Activated B cell treated with CpG ODN at 0.5 μM for 24 hours (primary cell): ENCODE results near the gene PLEKHH3. TPM values are rescaled to one million over a fixed set of nuclear protein-coding genes. Genes with fewer than 3 reads are reported as not detected.
A peak's percentile ranks its signal among the peaks of the same experiment; 100 is the strongest.
"Not testable (repeated sequence)": the region's sequence is repeated elsewhere in the genome, so short reads cannot be mapped to it uniquely, and the experiment has no call there.

ENCODE experiments used
- ATAC-seq: fragments of 200-7000 bp; cut with Tn5 transposase; one replicate; pipeline ENCODE4 v1.10.0; 2021; ENCODE audit warnings: low read depth, mild to moderate bottlenecking, moderate library complexity
- CTCF ChIA-PET: fragments of 350-600 bp; sonication (Branson Sonifier 250); formaldehyde crosslinking; loops from one replicate; lab custom pipeline; 2021; ENCODE audit warnings: antibody characterized with exemption; lab: Charles Lee
- POLR2A ChIA-PET: fragments of 350-600 bp; sonication (Branson Sonifier 250); formaldehyde crosslinking; loops from one replicate; lab custom pipeline; 2021; ENCODE audit warnings: antibody characterized with exemption; lab: Charles Lee
- DNase-seq: peaks from one replicate; pipeline ENCODE4 v3.0.0; 2022
- H3K27ac Mint-ChIP-seq: one replicate; pipeline ENCODE4 v1.8.0; 2020; ENCODE audit warnings: mixed read lengths
- H3K27me3 Mint-ChIP-seq: one replicate; pipeline ENCODE4 v1.8.0; 2021; ENCODE audit warnings: mixed read lengths
- H3K36me3 Mint-ChIP-seq: one replicate; pipeline ENCODE4 v1.8.0; 2021; ENCODE audit warnings: low read depth, mixed read lengths
- H3K4me1 Mint-ChIP-seq: one replicate; pipeline ENCODE4 v1.8.0; 2021; ENCODE audit warnings: mixed read lengths
- H3K4me3 Mint-ChIP-seq: one replicate; pipeline ENCODE4 v1.8.0; 2020; ENCODE audit warnings: mild to moderate bottlenecking, mixed read lengths
- H3K9me3 Mint-ChIP-seq: one replicate; pipeline ENCODE4 v1.8.0; 2020; ENCODE audit warnings: mixed read lengths
- CTCF ChIP-seq: fragments of 200-600 bp; IDR thresholded peaks from one replicate; pipeline ENCODE4 v1.8.0; 2022; ENCODE audit warnings: antibody characterized with exemption, mild to moderate bottlenecking
- intact Hi-C: fragments of 100-400 bp; cut with micrococcal nuclease; formaldehyde crosslinking; loops from one replicate; pipeline ENCODE4 v1.15.1; 2024
- total RNA-seq: library from RNA; stranded (reverse); gene quantifications from 2 replicates; pipeline ENCODE4 v1.2.3, GENCODE V29; 2022

PLEKHH3 gene
- total RNA-seq, 1 donor from 2014 or later = 0.80 TPM

- intact Hi-C loops = no loop called here
- no peak for TF ChIP-seq CTCF
- peak overlapping the region; percentile 50 for H3K4me3 Mint-ChIP-seq
- DNase-seq = no peak
- peaks cover 7% of the 10 kb centered on the region for H3K27me3 Mint-ChIP-seq
- POLR2A ChIA-PET = interaction anchor here (0.5 to 2.2 kb wide), 4 partner anchors 8 to 46 kb away, joined by 3 to 7 read pairs (median 4); partner anchors contain the start of gene CNTNAP1
- no peak for ATAC-seq
- H3K36me3 Mint-ChIP-seq = peaks cover 10% of the 10 kb centered on the region
- CTCF ChIA-PET = interaction anchor here (1.0 to 1.3 kb wide), 2 partner anchors 10 to 94 kb away, joined by 3 to 5 read pairs; no protein-coding TSS in a partner anchor
- no peak overlapping the region for H3K27ac Mint-ChIP-seq
- no peaks in the 10 kb centered on the region for H3K9me3 Mint-ChIP-seq
- peaks cover 26% of the 10 kb centered on the region for H3K4me1 Mint-ChIP-seq
Measured at GRCh38 chr17:42669705-42669976, 7.2 kb downstream of the PLEKHH3 start.

GRCh38 chr17:42667088-42667951 lies 9.5 kb downstream of the PLEKHH3 start:
- Mint-ChIP-seq H3K4me1 (peaks cover 16% of the 10 kb centered on the region), H3K36me3 (peaks cover 10% of the 10 kb centered on the region), H3K27ac (no peak overlapping the region), H3K9me3 (no peaks in the 10 kb centered on the region), H3K27me3 (peaks cover 3% of the 10 kb centered on the region), H3K4me3 (no peak overlapping the region)
- POLR2A ChIA-PET = interaction anchor here (0.9 to 1.1 kb wide), 2 partner anchors 37 to 58 kb away, joined by 3 to 5 read pairs; partner anchors contain the start of gene TUBG1
- CTCF ChIA-PET = no interaction called here
- TF ChIP-seq CTCF = no peak
- intact Hi-C loops = no loop called here
- DNase-seq (no peak), ATAC-seq (no peak)

GRCh38 chr17:42666126-42666525 lies 10.7 kb downstream of the PLEKHH3 start:
- DNase-seq, H3K27me3 Mint-ChIP-seq, H3K4me1 Mint-ChIP-seq, H3K4me3 Mint-ChIP-seq, intact Hi-C loops, ATAC-seq, H3K27ac Mint-ChIP-seq, H3K9me3 Mint-ChIP-seq, CTCF ChIA-PET: not testable (repeated sequence)
- H3K36me3 Mint-ChIP-seq = peaks cover 10% of the 10 kb centered on the region
- POLR2A ChIA-PET = interaction anchor here (1.1 kb wide), 1 partner anchor 57 kb away, joined by 3 read pairs; the partner anchor contains the start of gene TUBG1

GRCh38 chr17:42665581-42666001 lies 11.2 kb downstream of the PLEKHH3 start:
- H3K27ac Mint-ChIP-seq = no peak overlapping the region
- CTCF ChIA-PET = no interaction called here
- no peak overlapping the region for H3K4me3 Mint-ChIP-seq

GRCh38 chr17:42660692-42661345 lies 16.0 kb downstream of the PLEKHH3 start:
- Mint-ChIP-seq H3K4me1 (peaks cover 27% of the 10 kb centered on the region), H3K9me3 (no peaks in the 10 kb centered on the region), H3K4me3 (no peak overlapping the region), H3K36me3 (peaks cover 5% of the 10 kb centered on the region), H3K27ac (no peak overlapping the region), H3K27me3 (peaks cover 3% of the 10 kb centered on the region)
- intact Hi-C loops = no loop called here
- ATAC-seq = no peak
- TF ChIP-seq CTCF = no peak
- no peak for DNase-seq
- ChIA-PET CTCF (interaction anchor here (1.0 to 1.1 kb wide), 2 partner anchors 11 to 53 kb away, joined by 3 to 4 read pairs; no protein-coding TSS in a partner anchor), POLR2A (interaction anchor here (0.6 to 1.0 kb wide), 2 partner anchors 60 to 304 kb away, joined by 3 to 4 read pairs; partner anchors contain the start of gene AARSD1)

More at GRCh38 chr17:42665581-42666001, 11.2 kb downstream of the PLEKHH3 start:
- ATAC-seq (no peak), DNase-seq (no peak)
- POLR2A ChIA-PET = no interaction called here
- peaks cover 10% of the 10 kb centered on the region for H3K36me3 Mint-ChIP-seq
- H3K9me3 Mint-ChIP-seq = no peaks in the 10 kb centered on the region
- intact Hi-C loops = no loop called here
- no peak for TF ChIP-seq CTCF
- H3K27me3 Mint-ChIP-seq = no peaks in the 10 kb centered on the region
- H3K4me1 Mint-ChIP-seq = peaks cover 4% of the 10 kb centered on the region

- intact Hi-C loops = loop anchor here (2.0 to 5.0 kb wide), 2 partner anchors 17 to 53 kb away; partner anchors contain the start of genes PLEKHH3, RETREG3 and TUBG1
- Mint-ChIP-seq H3K4me1 (peaks cover 32% of the 10 kb centered on the region), H3K4me3 (peak overlapping the region; percentile 90)
- ATAC-seq, H3K9me3 Mint-ChIP-seq, H3K27me3 Mint-ChIP-seq, DNase-seq, CTCF ChIA-PET, H3K27ac Mint-ChIP-seq, H3K36me3 Mint-ChIP-seq: not testable (repeated sequence)
- POLR2A ChIA-PET = interaction anchor here (1.0 to 1.1 kb wide), 3 partner anchors 18 to 24 kb away, joined by 3 read pairs; no protein-coding TSS in a partner anchor
Measured at GRCh38 chr17:42659932-42660274, 16.9 kb downstream of the PLEKHH3 start.
